IMR-90 (cell line): ENCODE results near the gene ZNF467. TPM values are rescaled to one million over a fixed set of nuclear protein-coding genes. Genes with fewer than 3 reads are reported as not detected.

Experiments
- ATAC-seq: fragments of 200-7000 bp; cut with Tn5 transposase; 2 replicates; pipeline ENCODE4 v1.9.1; 2020; ENCODE audit warnings: low read depth, mild to moderate bottlenecking, moderate library complexity
- BruUV-seq: library from RNA; stranded (reverse); fragments of 400-500 nt; replicated peaks from 2 replicates; lab custom pipeline; 2021; lab: Mats Ljungman, UMichigan
- CTCF ChIA-PET: fragments of 300-600 bp; formaldehyde crosslinking; extraction: SDS; loops from one replicate; lab custom pipeline; 2021; ENCODE audit warnings: antibody characterized with exemption; lab: Yijun Ruan, JAX
- POLR2A ChIA-PET: fragments of 300-600 bp; sonication (Branson Sonifier 250); formaldehyde crosslinking; loops from one replicate; lab custom pipeline; 2022; ENCODE audit warnings: antibody characterized with exemption; ENCODE audit not compliant: unreplicated experiment; lab: Charles Lee
- DNase-seq: peaks from one replicate; pipeline ENCODE4 v3.0.0; 2013
- H2AFZ ChIP-seq: replicated peaks from 2 replicates; pipeline ENCODE3; 2013; ENCODE audit warnings: low read length, mild to moderate bottlenecking; ENCODE audit not compliant: poor library complexity
- H2AK5ac ChIP-seq: 2 replicates; pipeline ENCODE4 v1.6.1; 2013; ENCODE audit warnings: low read depth, low read length, inconsistent platforms
- H2AK9ac ChIP-seq: replicated peaks from 2 replicates; pipeline ENCODE3; 2013; ENCODE audit warnings: mild to moderate bottlenecking, low read depth, low read length, moderate library complexity; ENCODE audit not compliant: poor library complexity
- H2BK120ac ChIP-seq: 2 replicates; pipeline ENCODE4 v1.6.1; 2013; ENCODE audit warnings: low read depth, low read length, inconsistent platforms
- H2BK15ac ChIP-seq: 3 replicates; pipeline ENCODE4 v1.6.1; 2013; ENCODE audit warnings: low read depth, low read length, inconsistent platforms
- H2BK20ac ChIP-seq: 2 replicates; pipeline ENCODE4 v1.6.1; 2013; ENCODE audit warnings: low read depth, mild to moderate bottlenecking, inconsistent platforms, low read length, moderate library complexity
- H2BK5ac ChIP-seq: 2 replicates; pipeline ENCODE4 v1.6.1; 2013; ENCODE audit warnings: mild to moderate bottlenecking, low read depth, low read length, inconsistent platforms; ENCODE audit not compliant: poor library complexity, severe bottlenecking
- H3K14ac ChIP-seq: replicated peaks from 2 replicates; pipeline ENCODE4 v1.6.1; 2013; ENCODE audit warnings: low read depth, low read length, inconsistent platforms
- H3K18ac ChIP-seq: 2 replicates; pipeline ENCODE4 v1.6.1; 2013; ENCODE audit warnings: low read depth, low read length, control low read depth
- H3K23ac ChIP-seq: 2 replicates; pipeline ENCODE4 v1.6.1; 2013; ENCODE audit warnings: low read depth, low read length, inconsistent platforms
- H3K27ac ChIP-seq: 2 replicates; pipeline ENCODE4 v1.5.1; 2013; ENCODE audit warnings: mild to moderate bottlenecking, control low read depth, low read length; ENCODE audit not compliant: insufficient read depth
- H3K27me3 ChIP-seq: 2 replicates; pipeline ENCODE4 v1.6.1; 2013; ENCODE audit warnings: low read length; ENCODE audit not compliant: control insufficient read depth, insufficient read depth
- H3K36me3 ChIP-seq: 2 replicates; pipeline ENCODE4 v1.6.1; 2013; ENCODE audit warnings: low read length, mixed read lengths; ENCODE audit not compliant: control insufficient read depth, insufficient read depth
- H3K4ac ChIP-seq: 2 replicates; pipeline ENCODE4 v1.6.1; 2013; ENCODE audit warnings: low read depth, low read length, inconsistent platforms
- H3K4me1 ChIP-seq: 2 replicates; pipeline ENCODE4 v1.6.1; 2013; ENCODE audit warnings: low read length, mixed read lengths; ENCODE audit not compliant: control insufficient read depth, insufficient read depth
- H3K4me2 ChIP-seq: 2 replicates; pipeline ENCODE4 v1.6.1; 2013; ENCODE audit warnings: low read depth, mild to moderate bottlenecking, control low read depth, low read length, moderate library complexity
- H3K4me3 ChIP-seq: 2 replicates; pipeline ENCODE4 v1.5.1; 2013; ENCODE audit warnings: low read depth, mild to moderate bottlenecking, control low read depth, low read length, moderate library complexity; ENCODE audit not compliant: insufficient read depth
- H3K56ac ChIP-seq: 2 replicates; pipeline ENCODE4 v1.6.1; 2013; ENCODE audit warnings: low read length, inconsistent platforms; ENCODE audit not compliant: insufficient read depth; ENCODE audit errors: extremely low read depth
- H3K79me1 ChIP-seq, 2 experiments: 2 replicates each; pipeline ENCODE4 v1.6.1; 2013; ENCODE audit warnings: low read length in 2 of 2, inconsistent platforms in 1 of 2, low read depth in 1 of 2
- H3K9ac ChIP-seq: 2 replicates; pipeline ENCODE4 v1.6.1; 2013; ENCODE audit warnings: low read depth, low read length, control low read depth
- H3K9me1 ChIP-seq: 2 replicates; pipeline ENCODE4 v1.6.1; 2013; ENCODE audit warnings: low read length, inconsistent platforms; ENCODE audit not compliant: insufficient read depth
- H3K9me3 ChIP-seq: 2 replicates; pipeline ENCODE4 v1.6.1; 2013; ENCODE audit warnings: low read length; ENCODE audit not compliant: control insufficient read depth, insufficient read depth
- H4K20me1 ChIP-seq: 2 replicates; pipeline ENCODE4 v1.6.1; 2013; ENCODE audit warnings: low read length, inconsistent platforms; ENCODE audit not compliant: insufficient read depth
- H4K5ac ChIP-seq: 2 replicates; pipeline ENCODE4 v1.6.1; 2013; ENCODE audit warnings: mild to moderate bottlenecking, low read depth, low read length, control low read depth
- H4K8ac ChIP-seq, 2 experiments: 2 replicates each; pipeline ENCODE4 v1.6.1; 2013; ENCODE audit warnings: low read depth in 2 of 2, low read length in 2 of 2, control low read depth in 1 of 2, inconsistent platforms in 1 of 2
- H4K91ac ChIP-seq: 2 replicates; pipeline ENCODE4 v1.6.1; 2013; ENCODE audit warnings: low read depth, low read length, inconsistent platforms; ENCODE audit not compliant: insufficient read depth
- FOS ChIP-seq: fragments of 150-350 bp; IDR thresholded peaks from 2 replicates; pipeline ENCODE4 v1.6.1; 2016; ENCODE audit warnings: low read depth, low read length
- MAFK ChIP-seq: IDR thresholded peaks from 2 replicates; pipeline ENCODE4 v1.6.1; 2012; ENCODE audit warnings: low read depth, low read length, improper control_type of control experiment
- MAZ ChIP-seq: IDR thresholded peaks from 2 replicates; pipeline ENCODE4 v1.6.1; 2012; ENCODE audit warnings: low read depth, mild to moderate bottlenecking, low read length, improper control_type of control experiment, moderate library complexity, borderline replicate concordance
- MXI1 ChIP-seq: IDR thresholded peaks from 2 replicates; pipeline ENCODE4 v1.6.1; 2012; ENCODE audit warnings: low read depth, mild to moderate bottlenecking, low read length, moderate library complexity, borderline replicate concordance
- NFE2L2 ChIP-seq: fragments of 150-350 bp; IDR thresholded peaks from 2 replicates; pipeline ENCODE4 v1.6.1; 2016; ENCODE audit warnings: low read depth, mild to moderate bottlenecking, low read length
- POLR2A ChIP-seq: IDR thresholded peaks from 2 replicates; pipeline ENCODE4 v1.6.1; 2012; ENCODE audit warnings: mild to moderate bottlenecking, low read depth, low read length
- RFX5 ChIP-seq: IDR thresholded peaks from 2 replicates; pipeline ENCODE4 v1.8.0; 2012; ENCODE audit warnings: low read depth, mild to moderate bottlenecking, low read length, moderate library complexity
- SMC3 ChIP-seq: fragments of 150-350 bp; IDR thresholded peaks from 2 replicates; pipeline ENCODE4 v1.6.1; 2016; ENCODE audit warnings: low read depth, mild to moderate bottlenecking, antibody characterized with exemption, low read length, moderate library complexity
- WGBS, 2 experiments: methylation state at CpG; one replicate each; pipeline versions ENCODE4 v1.1.5 to v1.1.7; 2013; ENCODE audit warnings: missing lambda C conversion rate in 2 of 2; ENCODE audit not compliant: insufficient read length in 1 of 2; ENCODE audit errors: extremely low coverage in 2 of 2; 5-methylcytosine and 5-hydroxymethylcytosine counted together
- dilution Hi-C: fragments of 300-500 bp; cut with HindIII; formaldehyde crosslinking; loops from one replicate; pipeline ENCODE4 v1.14.3; 2018; ENCODE audit warnings: low sequenced_read_pairs; ENCODE audit not compliant: unreplicated experiment
- in situ Hi-C: fragments of 300-500 bp; cut with MboI; formaldehyde crosslinking; loops from 3 replicates; pipeline ENCODE4 v1.14.3; 2019; ENCODE audit warnings: low sequenced_read_pairs, inconsistent platforms, mixed read lengths
- intact Hi-C: fragments of 100-400 bp; cut with micrococcal nuclease; formaldehyde crosslinking; loops from 2 replicates; pipeline ENCODE4 v1.10.0; 2022
- polyA plus RNA-seq, 3 experiments: library from polyadenylated mRNA; depleted of rRNA; stranded (reverse); fragments of >200 nt; gene quantifications; 2 replicates each; pipeline ENCODE4 v1.2.3, GENCODE V29; 2012; ENCODE audit warnings: low replicate concordance in 1 of 3
- total RNA-seq: library from RNA; depleted of rRNA; stranded (reverse); fragments of >200 nt; gene quantifications from 2 replicates; pipeline ENCODE4 v1.2.3, GENCODE V29; 2012
- TF ChIP-seq, protein P1 (sequence below): conservative IDR thresholded peaks from 2 replicates; pipeline ENCODE4 v1.5.1; 2012; ENCODE audit warnings: mild to moderate bottlenecking, low read depth, low read length, improper control_type of control experiment
- TF ChIP-seq, protein P2 (sequence below): fragments of 150-350 bp; IDR thresholded peaks from 2 replicates; pipeline ENCODE4 v1.6.1; 2017; ENCODE audit warnings: mild to moderate bottlenecking, antibody characterized with exemption, low read length, low read depth
- TF ChIP-seq, protein P3 (sequence below): fragments of 150-350 bp; IDR thresholded peaks from 2 replicates; pipeline ENCODE4 v1.6.1; 2016; ENCODE audit warnings: low read depth, mild to moderate bottlenecking, low read length, moderate library complexity, borderline replicate concordance

Gene ZNF467
- total and polyA plus RNA-seq, 2 of the 4 experiments (the other 2 are of a cell fraction), result 0.67 TPM; not detected in 1

DNA sequence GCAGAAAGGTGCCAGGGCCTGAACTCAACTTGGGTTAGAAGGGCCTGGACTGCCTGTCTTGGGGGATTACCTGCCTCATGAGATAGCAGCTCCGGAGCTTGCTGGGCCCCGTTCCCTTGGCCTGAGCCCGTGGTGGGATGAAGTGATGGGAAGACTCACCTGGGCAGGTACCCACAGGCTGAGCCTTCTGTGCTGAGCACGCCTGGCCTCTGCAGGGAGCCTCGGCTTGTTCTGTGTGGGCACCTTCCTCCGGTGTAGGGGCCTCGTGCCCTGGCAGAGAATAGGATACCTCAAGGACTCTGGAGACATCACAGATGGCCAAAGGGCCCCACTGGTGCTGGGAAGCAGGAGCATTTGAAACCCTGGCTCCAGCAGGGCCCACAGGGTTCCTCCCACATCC lies 4.5 kb downstream of the ZNF467 start:
- H3K4me1 ChIP-seq, result no peaks in the 10 kb centered on the region; the same call in 1 of the 2 replicates
- intact Hi-C loops, result no loop called here
- H3K9me3 ChIP-seq, result no peaks in the 10 kb centered on the region; the same call in 1 of the 2 replicates
- H2AFZ ChIP-seq, result no peak overlapping the region
- ChIA-PET POLR2A (no interaction called here), CTCF (interaction anchor here (1.3 kb wide), 1 partner anchor 144 kb away, joined by 3 read pairs; no protein-coding TSS in a partner anchor)
- no peak overlapping the region for H4K8ac ChIP-seq
- no peaks in the 10 kb centered on the region for H4K20me1 ChIP-seq
- no peak overlapping the region for H4K5ac ChIP-seq
- no peak overlapping the region for H3K4me2 ChIP-seq
- H2AK9ac ChIP-seq, result no peak overlapping the region
- H3K4me3 ChIP-seq, result no peak overlapping the region
- no peaks in the 10 kb centered on the region for H3K79me1 ChIP-seq
- H3K14ac ChIP-seq, result no peak overlapping the region
- H3K4ac ChIP-seq, result no peak overlapping the region
- no peak overlapping the region for H3K18ac ChIP-seq
- H2BK5ac ChIP-seq, result no peak overlapping the region
- no peak overlapping the region for H3K23ac ChIP-seq
- ATAC-seq (no peak), DNase-seq (no peak)
- H3K9ac ChIP-seq, result no peak overlapping the region
- H2BK20ac ChIP-seq, result no peak overlapping the region
- H3K36me3 ChIP-seq, result no peaks in the 10 kb centered on the region
- H3K9me1 ChIP-seq, result no peaks in the 10 kb centered on the region; the same call in 1 of the 2 replicates
- 100% methylated on average over 1 of the region's 7 CpGs; no CpG with 5 or more reads in 1 of the 2 experiments for WGBS, 2 experiments
- no peak overlapping the region for H2BK15ac ChIP-seq
- dilution Hi-C loops, result no loop called here
- H3K27me3 ChIP-seq, result peaks cover 15% of the 10 kb centered on the region
- H3K56ac ChIP-seq, result no peak overlapping the region
- no peak overlapping the region for H3K27ac ChIP-seq
- in situ Hi-C loops, result no loop called here
- no peak overlapping the region for H4K91ac ChIP-seq
- no TSS peak for BruUV-seq
- TF ChIP-seq POLR2A (no peak), FOS (no peak), MXI1 (no peak), RFX5 (no peak), MAZ (no peak), NFE2L2 (no peak), MAFK (no peak), SMC3 (no peak)
- TF ChIP-seq, protein P1, sequence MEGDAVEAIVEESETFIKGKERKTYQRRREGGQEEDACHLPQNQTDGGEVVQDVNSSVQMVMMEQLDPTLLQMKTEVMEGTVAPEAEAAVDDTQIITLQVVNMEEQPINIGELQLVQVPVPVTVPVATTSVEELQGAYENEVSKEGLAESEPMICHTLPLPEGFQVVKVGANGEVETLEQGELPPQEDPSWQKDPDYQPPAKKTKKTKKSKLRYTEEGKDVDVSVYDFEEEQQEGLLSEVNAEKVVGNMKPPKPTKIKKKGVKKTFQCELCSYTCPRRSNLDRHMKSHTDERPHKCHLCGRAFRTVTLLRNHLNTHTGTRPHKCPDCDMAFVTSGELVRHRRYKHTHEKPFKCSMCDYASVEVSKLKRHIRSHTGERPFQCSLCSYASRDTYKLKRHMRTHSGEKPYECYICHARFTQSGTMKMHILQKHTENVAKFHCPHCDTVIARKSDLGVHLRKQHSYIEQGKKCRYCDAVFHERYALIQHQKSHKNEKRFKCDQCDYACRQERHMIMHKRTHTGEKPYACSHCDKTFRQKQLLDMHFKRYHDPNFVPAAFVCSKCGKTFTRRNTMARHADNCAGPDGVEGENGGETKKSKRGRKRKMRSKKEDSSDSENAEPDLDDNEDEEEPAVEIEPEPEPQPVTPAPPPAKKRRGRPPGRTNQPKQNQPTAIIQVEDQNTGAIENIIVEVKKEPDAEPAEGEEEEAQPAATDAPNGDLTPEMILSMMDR, result no peak
- TF ChIP-seq, protein P2, sequence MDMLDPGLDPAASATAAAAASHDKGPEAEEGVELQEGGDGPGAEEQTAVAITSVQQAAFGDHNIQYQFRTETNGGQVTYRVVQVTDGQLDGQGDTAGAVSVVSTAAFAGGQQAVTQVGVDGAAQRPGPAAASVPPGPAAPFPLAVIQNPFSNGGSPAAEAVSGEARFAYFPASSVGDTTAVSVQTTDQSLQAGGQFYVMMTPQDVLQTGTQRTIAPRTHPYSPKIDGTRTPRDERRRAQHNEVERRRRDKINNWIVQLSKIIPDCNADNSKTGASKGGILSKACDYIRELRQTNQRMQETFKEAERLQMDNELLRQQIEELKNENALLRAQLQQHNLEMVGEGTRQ, result no peak
- TF ChIP-seq, protein P3, sequence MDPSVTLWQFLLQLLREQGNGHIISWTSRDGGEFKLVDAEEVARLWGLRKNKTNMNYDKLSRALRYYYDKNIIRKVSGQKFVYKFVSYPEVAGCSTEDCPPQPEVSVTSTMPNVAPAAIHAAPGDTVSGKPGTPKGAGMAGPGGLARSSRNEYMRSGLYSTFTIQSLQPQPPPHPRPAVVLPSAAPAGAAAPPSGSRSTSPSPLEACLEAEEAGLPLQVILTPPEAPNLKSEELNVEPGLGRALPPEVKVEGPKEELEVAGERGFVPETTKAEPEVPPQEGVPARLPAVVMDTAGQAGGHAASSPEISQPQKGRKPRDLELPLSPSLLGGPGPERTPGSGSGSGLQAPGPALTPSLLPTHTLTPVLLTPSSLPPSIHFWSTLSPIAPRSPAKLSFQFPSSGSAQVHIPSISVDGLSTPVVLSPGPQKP, result no peak
- no peak overlapping the region for H2BK120ac ChIP-seq
- H2AK5ac ChIP-seq, result no peak overlapping the region
